ENCODE measurements around the gene MARK3. TPM values are rescaled to one million over a fixed set of nuclear protein-coding genes. Genes with fewer than 3 reads are reported as not detected.

Gene MARK3
- polyA plus RNA-seq, 1 donor (not counting 4 experiments of a cell fraction or from before 2014, with no cell fraction given) = 133 TPM

- H4K20me1 ChIP-seq (ENCODE audit: control insufficient read depth, extremely low read depth, insufficient read depth, low read length) = peaks cover 7% of the 10 kb centered on the region
- no peak for FAIRE-seq
- peaks cover 31% of the 10 kb centered on the region for H3K4me1 ChIP-seq (ENCODE audit: control insufficient read depth, extremely low read depth, insufficient read depth, low read length)
- dilution Hi-C loops (cut with MboI; ENCODE audit: extremely low pct_ligation_motif_present, low sequenced_read_pairs) = no loop called here
- no peak for TF ChIP-seq CTCF (optimal IDR thresholded peaks at IDR 0.05 in 1 of 3, IDR thresholded peaks at IDR 0.05 in 1 of 3, conservative IDR thresholded peaks at IDR 0.05 in 1 of 3; ENCODE audit: extremely low read depth in 1 of 3, insufficient read depth in 2 of 3, low read length in 3 of 3)
- no peak for TF ChIP-seq EZH2 (IDR thresholded peaks at IDR 0.05; ENCODE audit: low read length)
- H3K9me1 ChIP-seq (ENCODE audit: control insufficient read depth, extremely low read depth, insufficient read depth, low read length) = no peaks in the 10 kb centered on the region
- no peaks in the 10 kb centered on the region for H3K27me3 ChIP-seq (ENCODE audit: control insufficient read depth, extremely low read depth, insufficient read depth, low read length)
- no peaks in the 10 kb centered on the region for H3K36me3 ChIP-seq (ENCODE audit: control insufficient read depth in 2 of 2, extremely low read depth in 1 of 2, insufficient read depth in 2 of 2, low read length in 2 of 2)
- H3K27ac ChIP-seq (ENCODE audit: control insufficient read depth, insufficient read depth, low read length) = no peak overlapping the region
- DNase-seq (ENCODE audit: low read depth, low spot score) = no peak
- H3K4me2 ChIP-seq (ENCODE audit: control insufficient read depth, extremely low read depth, insufficient read depth, low read depth, low read length) = no peak overlapping the region
- H3K9ac ChIP-seq (ENCODE audit: control insufficient read depth, extremely low read depth, insufficient read depth, low read length) = no peak overlapping the region
- no peak overlapping the region for H2AFZ ChIP-seq (ENCODE audit: control insufficient read depth, low read length)
- no peaks in the 10 kb centered on the region for H3K79me2 ChIP-seq (ENCODE audit: control insufficient read depth, insufficient read depth, low read length)
- H3K9me3 ChIP-seq (ENCODE audit: control insufficient read depth, low read depth, low read length) = no peaks in the 10 kb centered on the region
- no peak overlapping the region for H3K4me3 ChIP-seq (ENCODE audit: control insufficient read depth in 2 of 3, extremely low read depth in 1 of 3, insufficient read depth in 2 of 3, low read depth in 1 of 3, low read length in 3 of 3)
These were observed 157.9 kb downstream of the MARK3 start for GRCh38 chr14:103543140-103543539.

GRCh38 chr14:103543721-103544387, 158.6 kb downstream of the MARK3 start:
- Histone ChIP-seq H3K27ac (ENCODE audit: control insufficient read depth, insufficient read depth, low read length) (no peak overlapping the region), H3K4me2 (ENCODE audit: control insufficient read depth, extremely low read depth, insufficient read depth, low read depth, low read length) (no peak overlapping the region), H3K9ac (ENCODE audit: control insufficient read depth, extremely low read depth, insufficient read depth, low read length) (no peak overlapping the region), H3K4me1 (ENCODE audit: control insufficient read depth, extremely low read depth, insufficient read depth, low read length) (peaks cover 31% of the 10 kb centered on the region), H4K20me1 (ENCODE audit: control insufficient read depth, extremely low read depth, insufficient read depth, low read length) (peaks cover 7% of the 10 kb centered on the region), H3K4me3 (ENCODE audit: control insufficient read depth in 2 of 3, extremely low read depth in 1 of 3, insufficient read depth in 2 of 3, low read depth in 1 of 3, low read length in 3 of 3) (no peak overlapping the region), H2AFZ (ENCODE audit: control insufficient read depth, low read length) (no peak overlapping the region), H3K27me3 (ENCODE audit: control insufficient read depth, extremely low read depth, insufficient read depth, low read length) (no peaks in the 10 kb centered on the region), H3K36me3 (ENCODE audit: control insufficient read depth in 2 of 2, extremely low read depth in 1 of 2, insufficient read depth in 2 of 2, low read length in 2 of 2) (no peaks in the 10 kb centered on the region), H3K79me2 (ENCODE audit: control insufficient read depth, insufficient read depth, low read length) (no peaks in the 10 kb centered on the region), H3K9me1 (ENCODE audit: control insufficient read depth, extremely low read depth, insufficient read depth, low read length) (no peaks in the 10 kb centered on the region), H3K9me3 (ENCODE audit: control insufficient read depth, low read depth, low read length) (no peaks in the 10 kb centered on the region)
- TF ChIP-seq CTCF (optimal IDR thresholded peaks at IDR 0.05 in 1 of 3, IDR thresholded peaks at IDR 0.05 in 1 of 3, conservative IDR thresholded peaks at IDR 0.05 in 1 of 3; ENCODE audit: extremely low read depth in 1 of 3, insufficient read depth in 2 of 3, low read length in 3 of 3) (no peak), EZH2 (IDR thresholded peaks at IDR 0.05; ENCODE audit: low read length) (no peak)
- dilution Hi-C loops (cut with MboI; ENCODE audit: extremely low pct_ligation_motif_present, low sequenced_read_pairs) = no loop called here
- FAIRE-seq = no peak
- no peak for DNase-seq (ENCODE audit: low read depth, low spot score)
